ENCODE measurements around the gene FANCB. TPM values are rescaled to one million over a fixed set of nuclear protein-coding genes. Genes with fewer than 3 reads are reported as not detected.

Gene FANCB
- total RNA-seq, result 11.3 TPM

GRCh38 chrX:14872851-14873675 lies at the start of gene FANCB, which contains the start of gene MOSPD2:
Gene FANCB, minus strand, starts transcription at chrX:14873069. Its CDS starts 7,559 bp downstream, at chrX:14865510.
Gene MOSPD2, plus strand, starts transcription at chrX:14873421. Its CDS starts 108 bp downstream, at chrX:14873529.

Other genes starting within 250 kb of the FANCB start
- gene MOSPD2, start 352 bp upstream of the FANCB start, total RNA-seq, result 15.5 TPM